Activated T-helper 1 cell treated with Interleukin-2 at 50 U/mL for 16 hours (primary cell): ENCODE results near the gene SLC16A11.
"Not testable (repeated sequence)": the region's sequence is repeated elsewhere in the genome, so short reads cannot be mapped to it uniquely, and the experiment has no call there.

Experiments
- DNase-seq: peaks from one replicate; pipeline ENCODE4 v3.0.0-alpha.2; 2020; ENCODE audit warnings: low read depth

Gene SLC16A11

DNA sequence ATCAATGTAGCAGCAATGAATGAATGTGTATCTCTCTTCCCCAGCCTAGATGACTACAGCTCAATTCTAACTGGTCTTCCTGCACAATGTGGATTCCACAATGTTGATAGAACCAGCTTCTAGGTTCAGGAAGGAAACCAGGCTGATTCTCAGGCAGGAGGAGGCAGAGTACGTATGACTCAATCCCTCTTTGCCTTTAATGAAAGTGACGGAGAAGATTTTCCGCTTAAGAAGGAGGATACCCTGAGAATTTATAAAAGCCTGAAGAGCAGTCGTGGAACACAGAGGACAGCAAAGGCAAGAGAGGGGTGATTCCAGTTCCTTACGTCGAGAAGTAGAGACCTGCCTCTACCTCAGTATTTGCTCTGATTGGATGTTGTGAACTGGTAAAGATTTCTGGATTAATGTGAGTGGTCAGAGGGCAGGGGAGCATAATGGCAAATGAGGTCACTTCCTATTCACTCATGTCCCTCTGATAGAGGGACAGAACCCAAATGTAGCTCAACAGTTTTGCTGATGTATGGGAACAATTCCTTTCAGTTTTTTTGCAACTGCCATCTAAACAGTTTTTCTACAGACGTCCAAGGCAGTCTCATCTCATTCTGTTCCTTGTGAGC, 15.0 kb upstream of the SLC16A11 start:
- DNase-seq, result no peak

DNA sequence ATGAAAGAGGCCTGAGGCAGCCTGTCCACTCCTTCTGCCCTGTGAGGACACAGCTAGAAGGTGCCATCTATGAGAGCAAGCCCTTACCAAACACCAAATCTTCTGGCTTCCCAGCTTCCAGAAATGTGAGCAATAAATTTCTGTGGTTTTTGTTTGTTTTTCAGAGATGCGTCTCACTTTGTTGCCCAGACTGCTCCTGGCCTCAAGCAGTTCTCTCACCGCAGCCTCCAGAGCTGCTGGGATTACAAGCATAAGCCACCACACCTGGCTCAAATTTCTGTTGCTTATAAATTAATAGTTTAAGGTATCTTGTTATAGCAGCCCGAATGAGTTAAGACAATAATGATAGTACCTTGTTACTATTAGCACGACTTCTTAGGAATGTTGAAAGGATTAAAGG, 12.5 kb upstream of the SLC16A11 start:
- DNase-seq, result no peak

DNA sequence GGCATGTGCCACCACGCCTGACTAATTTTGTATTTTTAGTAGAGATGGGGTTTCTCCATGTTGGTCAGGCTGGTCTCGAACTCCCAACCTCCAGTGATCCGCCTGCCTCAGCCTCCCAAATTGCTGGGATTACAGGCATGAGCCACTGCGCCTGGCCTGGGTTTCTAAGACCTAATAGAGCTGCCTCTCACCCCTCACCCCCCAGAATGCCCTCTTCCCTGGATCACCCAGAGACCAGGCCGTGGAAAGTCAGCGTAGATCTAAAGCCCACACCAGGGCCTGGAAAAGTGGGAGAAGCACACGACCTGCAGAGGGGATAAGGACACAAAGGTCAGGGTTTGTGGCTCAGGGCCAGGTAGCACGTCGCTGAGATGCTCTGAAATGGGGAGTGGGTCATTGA, 6.7 kb upstream of the SLC16A11 start:
- not testable (repeated sequence) for DNase-seq

DNA sequence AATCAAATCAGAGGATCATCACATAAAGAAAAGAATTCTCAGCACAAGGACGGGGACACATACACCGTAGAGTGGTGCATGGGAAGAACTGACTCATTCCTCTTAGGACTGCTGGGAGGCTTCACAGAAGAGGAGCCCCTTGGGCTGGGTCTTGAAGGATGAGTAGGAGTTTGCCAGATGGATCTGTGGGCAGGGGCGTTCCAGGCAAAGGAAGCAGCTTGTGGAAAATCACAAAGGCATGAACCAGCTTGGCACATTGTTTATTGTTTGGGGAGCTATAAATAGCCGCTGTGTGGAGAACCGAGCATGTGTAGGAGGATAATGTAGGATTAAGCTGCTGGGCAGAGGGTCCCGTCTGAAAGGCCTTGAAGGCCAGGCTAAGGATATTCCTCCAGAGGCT, 5.1 kb upstream of the SLC16A11 start:
- DNase-seq, result no peak

DNA sequence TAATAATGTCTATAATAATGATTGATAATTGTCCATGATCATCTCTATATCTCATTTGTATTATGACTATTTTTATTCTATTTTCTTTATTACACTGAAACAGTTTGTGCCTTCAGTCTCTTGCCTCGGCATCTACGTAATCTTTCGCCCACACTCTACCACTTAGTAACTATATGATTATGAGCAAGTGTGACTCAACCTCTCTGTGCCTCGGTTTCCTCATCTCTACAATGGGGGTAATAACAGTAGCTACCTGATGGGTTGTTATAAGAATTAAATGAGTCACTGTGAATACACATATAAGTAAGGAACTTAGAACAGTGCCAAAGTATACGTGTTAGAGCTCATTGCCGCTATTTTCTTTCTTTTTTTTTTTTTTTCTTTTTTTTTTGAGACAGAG, 3.7 kb upstream of the SLC16A11 start:
- no peak for DNase-seq

DNA sequence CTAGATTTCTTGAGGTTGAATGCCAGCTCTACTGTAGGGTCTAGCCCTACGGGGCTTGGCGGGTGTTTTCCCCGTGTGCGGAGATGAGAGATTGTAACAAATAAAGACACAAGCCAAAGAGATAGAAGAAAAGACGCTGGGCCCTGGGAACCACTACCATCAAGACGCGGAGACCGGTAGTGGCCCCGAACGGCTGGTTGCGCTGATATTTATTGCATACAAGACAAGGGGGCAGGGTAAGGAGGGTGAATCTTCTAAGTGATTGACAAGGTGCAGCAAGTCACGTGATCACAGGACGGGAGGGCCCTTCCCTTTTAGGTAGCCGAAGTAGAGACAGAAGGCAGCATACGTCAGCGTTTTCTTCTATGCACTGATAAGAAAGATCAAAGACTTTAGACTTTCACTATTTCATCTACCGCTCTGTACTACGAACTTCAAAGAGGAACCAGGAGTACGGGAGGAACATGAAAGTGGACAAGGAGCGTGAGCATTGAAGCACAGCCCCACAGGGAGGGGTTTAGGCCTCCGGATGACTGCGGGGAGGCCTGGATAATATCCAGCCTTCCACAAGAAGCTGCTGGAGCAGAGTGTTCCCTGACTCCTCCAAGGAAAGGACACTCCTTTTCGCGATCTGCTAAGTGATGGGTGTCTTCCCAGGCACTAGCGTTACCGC, 3.0 kb upstream of the SLC16A11 start:
- peak; percentile 58 for DNase-seq

DNA sequence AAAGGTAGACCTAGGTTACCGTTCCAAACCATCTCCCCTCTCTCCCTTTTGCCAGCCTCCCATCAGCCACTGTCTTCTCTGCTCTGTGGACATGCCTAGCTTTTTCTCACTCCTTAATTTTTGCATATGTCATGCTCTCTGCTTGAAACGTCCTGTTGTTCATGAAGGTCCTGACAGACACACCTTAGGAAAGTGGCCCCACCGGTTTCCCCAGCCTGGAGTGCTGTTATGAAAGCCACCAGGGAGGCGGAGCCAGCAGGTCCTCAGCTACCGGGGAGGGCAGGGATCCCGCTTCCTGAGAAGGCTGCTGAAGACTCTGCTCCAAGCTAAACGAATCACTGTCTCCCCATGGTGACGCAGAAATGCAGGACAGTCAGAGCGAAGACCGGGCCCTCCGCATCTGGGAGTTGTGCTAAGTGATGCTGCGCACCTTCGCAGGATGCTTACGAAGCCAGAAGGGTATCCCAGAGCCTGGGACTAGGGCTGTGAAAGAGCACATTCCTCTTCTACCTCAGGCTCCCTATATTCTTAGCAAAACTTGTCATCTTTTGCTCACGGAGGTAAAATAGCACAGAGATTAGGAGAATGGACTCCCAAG, 2.3 kb upstream of the SLC16A11 start:
- DNase-seq, result peak; percentile 31

DNA sequence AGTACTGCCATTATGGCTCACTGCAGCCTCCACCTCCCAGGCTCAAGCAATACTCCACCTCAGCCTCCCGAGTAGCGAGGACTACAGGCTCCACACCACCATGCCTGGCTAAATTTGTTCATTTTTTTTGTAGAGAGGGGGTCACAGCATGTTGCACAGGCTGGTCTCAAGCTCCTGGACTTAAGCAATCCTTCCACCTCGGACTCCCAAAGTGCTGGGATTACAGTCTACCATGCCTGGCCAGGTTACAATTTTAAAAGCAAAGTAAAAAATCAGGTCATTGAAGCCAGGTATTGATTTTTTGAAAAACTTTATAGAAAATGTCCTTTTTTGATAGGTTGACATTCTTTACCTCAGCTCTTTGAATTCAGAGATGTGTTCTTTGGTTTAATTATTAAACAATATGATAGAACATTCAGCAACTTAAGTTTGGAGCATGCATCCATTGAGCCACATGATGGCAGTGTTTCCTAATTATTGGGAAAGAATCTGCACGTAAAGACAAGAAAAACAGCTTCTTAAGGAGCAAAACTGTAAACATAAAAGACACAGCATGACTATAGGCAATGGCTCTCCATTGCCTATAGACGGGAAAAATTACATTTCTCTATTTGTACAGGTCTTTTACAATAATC, 1.7 kb upstream of the SLC16A11 start:
- no peak for DNase-seq

DNA sequence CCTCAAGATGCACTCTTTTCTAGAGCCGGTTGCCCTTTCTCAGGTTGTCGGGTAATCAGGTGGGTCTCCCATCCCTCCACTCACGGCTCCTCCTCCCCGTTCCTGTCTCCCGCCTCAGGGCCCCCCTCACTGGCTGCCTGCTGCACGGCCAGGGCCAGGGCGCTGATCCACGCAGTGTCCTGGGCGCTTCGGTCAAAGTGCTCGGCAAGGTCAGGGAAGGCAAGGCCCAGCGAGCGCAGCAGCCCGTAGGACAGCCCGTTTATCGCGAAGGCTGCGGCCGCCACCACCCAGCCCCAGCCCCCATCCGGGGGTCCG, 753 bp downstream of the SLC16A11 start:
- no peak for DNase-seq

DNA sequence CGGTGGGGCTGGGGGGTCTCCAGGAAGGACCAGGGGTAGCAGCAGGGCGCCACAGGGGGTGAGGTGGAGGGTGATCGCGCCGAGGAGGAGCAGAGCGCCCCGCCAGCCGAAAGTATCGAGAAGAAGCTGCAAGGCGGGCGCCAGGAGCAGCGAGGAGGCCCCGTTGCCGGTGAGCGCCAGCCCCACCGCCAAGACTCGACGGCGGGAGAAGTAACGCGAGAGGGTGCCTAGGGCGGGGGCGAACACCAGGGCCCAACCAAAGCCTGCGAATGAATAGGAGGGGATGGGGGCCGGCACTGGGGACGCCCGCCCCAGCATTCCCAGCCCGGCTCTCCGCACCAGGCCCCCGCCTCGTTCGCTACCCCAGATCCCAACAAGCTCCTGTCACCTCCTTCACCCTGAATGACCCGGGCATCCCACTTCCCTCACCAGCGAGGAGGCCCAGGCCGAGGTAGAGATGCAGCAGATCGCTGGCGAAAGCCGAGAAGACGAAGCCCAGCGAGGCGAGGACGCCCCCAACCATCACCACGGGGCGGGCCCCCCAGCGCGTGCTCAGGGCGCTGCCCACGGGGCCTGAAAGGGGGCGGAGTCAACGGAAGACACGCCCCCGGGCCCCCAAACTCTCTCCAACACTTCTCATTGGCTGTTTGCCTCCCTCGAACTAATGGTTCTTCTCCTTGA, 1.3 kb downstream of the SLC16A11 start:
- DNase-seq, result no peak

DNA sequence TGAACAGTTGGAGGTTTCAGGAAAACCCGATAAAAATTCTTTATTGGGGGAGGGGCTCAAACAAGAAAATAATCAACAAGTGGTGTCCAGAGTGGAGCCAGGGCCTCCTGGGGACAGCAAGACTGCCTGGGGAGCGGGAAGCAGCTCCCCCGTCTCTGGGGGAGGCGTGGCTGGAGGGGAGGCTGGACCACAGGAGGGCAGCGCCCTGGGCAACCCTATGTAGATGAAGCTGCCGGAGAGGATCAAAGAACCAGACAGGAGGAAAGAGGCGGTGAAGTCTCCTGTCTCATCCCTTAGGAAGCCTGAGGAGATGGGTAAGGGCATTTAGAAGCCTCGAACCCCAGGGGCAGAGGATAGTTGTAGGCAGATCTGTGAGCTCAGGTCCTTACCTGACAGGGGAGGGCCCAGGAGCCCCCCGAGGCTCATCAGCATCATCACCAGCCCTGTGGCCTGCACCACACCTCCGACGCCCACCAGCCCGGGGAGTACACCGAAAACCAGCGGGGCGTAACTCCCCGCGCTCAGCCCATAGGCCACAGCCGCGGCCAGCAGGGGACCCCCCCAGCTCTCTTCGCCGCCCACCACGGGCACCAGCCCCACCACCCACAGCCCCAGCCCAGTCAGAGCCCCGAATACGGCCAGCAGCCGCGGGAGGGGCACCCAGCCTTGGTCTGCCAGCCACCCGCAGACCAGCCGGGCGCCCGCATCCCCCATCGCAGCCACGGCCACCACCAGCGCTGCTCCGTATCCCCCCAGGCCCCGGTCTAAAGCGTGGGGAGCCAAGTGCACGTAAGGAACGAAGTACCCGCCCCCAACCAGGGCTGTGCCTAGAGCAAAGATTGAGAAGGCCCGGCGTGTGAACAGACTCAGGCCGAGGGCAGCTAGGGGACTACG, 2.0 kb downstream of the SLC16A11 start:
- DNase-seq, result peak; percentile 20

DNA sequence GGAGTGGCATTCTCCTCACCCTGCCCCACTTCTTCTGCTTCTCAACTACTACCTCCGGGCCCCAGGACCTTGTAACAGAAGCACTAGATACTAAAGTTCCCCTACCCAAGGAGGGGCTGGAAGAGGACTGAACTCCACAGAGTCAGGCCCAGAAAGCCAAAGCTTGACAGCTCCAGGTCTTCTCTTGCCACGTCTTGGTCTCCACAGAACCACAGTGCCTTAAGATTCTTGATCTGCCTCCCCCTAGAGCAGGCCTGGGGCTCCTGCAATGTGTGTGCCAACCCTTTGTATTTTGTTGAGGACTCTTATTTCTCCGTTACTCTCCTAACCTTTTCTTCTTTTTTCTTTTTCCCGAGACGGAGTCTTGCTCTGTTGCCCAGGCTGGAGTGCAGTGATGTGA, 4.1 kb downstream of the SLC16A11 start:
- DNase-seq, result no peak

DNA sequence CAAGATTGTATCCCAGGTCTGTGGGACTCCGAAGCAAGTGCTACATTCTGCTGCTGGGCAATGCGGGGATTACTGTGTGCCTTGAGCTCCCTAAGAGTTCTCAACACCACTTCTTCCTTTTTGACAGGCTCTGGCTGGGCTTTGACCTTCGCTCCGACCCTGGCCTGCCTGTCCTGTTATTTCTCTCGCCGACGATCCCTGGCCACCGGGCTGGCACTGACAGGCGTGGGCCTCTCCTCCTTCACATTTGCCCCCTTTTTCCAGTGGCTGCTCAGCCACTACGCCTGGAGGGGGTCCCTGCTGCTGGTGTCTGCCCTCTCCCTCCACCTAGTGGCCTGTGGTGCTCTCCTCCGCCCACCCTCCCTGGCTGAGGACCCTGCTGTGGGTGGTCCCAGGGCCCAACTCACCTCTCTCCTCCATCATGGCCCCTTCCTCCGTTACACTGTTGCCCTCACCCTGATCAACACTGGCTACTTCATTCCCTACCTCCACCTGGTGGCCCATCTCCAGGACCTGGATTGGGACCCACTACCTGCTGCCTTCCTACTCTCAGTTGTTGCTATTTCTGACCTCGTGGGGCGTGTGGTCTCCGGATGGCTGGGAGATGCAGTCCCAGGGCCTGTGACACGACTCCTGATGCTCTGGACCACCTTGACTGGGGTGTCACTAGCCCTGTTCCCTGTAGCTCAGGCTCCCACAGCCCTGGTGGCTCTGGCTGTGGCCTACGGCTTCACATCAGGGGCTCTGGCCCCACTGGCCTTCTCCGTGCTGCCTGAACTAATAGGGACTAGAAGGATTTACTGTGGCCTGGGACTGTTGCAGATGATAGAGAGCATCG, 5.6 kb downstream of the SLC16A11 start:
- DNase-seq, result no peak

DNA sequence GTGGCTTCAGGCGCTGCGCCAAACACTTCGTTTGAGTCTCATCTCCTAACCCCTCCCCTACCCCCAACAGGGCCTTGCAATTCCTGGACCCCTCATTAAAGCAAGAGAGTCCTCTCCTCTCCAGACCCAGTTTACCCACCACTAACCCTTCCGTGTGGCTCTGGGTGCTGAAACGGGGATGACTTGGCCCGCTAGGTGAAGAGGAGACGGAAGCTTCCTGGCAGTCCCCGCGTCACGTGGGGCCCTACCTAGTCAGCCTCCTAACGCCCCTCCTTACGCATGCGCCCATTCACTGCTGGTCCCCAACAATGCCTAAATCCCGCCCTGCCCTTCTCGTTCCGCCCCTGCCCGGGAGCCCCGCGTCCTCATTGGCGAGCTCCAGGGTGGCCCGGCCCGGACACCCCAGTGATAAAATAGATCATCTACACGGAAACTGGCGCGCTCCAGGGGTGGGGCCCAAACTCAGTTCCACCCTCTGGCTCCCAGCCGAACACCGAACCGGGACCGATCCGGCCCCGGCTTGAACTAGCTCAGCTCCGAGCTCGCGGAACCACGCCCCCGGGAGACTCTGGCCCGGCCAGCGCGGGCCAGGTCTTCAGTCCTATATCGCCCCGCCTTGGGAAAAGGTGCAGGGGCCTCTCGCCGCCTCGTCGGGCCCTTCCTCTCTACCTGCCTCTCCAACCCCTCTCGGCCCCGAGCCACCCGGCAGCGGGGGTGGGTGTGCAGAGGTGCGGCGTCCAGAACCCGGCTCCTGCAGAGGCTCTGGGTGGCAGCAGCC, 8.1 kb downstream of the SLC16A11 start, which contains the start of gene SLC16A13:
Gene SLC16A13 (plus strand): TSS at position 425 of the 778 bp plus-strand sequence. CDS start 368 bp downstream, outside the sequence.
- peak; percentile 97 for DNase-seq

DNA sequence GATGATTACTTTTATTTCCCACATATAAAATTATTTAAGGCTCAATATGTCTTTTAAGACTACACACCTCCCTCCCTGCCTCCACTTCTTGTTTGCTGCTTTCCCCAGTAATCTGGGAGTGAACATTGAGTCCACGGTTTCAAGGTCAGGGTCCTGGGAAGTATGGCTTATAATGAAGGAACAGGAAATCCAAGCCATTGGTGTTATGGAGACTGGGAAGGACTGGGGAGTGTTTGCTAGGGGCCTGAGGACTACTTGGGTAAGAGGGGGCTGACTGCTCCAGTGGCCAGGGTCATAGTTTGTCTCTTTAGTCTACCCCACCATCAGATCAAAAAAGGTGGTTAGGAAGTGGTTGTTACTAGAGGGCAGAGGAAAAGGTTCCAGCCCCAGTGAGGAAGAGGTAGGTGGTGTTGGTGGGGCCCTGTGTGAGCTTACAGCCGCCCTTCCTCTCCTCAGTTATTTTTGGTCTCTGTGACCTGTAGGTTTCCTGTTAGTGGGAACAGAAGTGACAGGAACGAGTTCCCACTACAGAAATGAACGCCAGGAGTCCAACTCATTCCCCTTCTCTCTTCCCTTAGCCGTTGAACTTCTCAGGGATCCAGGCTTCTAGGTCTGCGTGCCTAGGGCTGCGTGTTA, 8.8 kb downstream of the SLC16A11 start:
- DNase-seq, result no peak

DNA sequence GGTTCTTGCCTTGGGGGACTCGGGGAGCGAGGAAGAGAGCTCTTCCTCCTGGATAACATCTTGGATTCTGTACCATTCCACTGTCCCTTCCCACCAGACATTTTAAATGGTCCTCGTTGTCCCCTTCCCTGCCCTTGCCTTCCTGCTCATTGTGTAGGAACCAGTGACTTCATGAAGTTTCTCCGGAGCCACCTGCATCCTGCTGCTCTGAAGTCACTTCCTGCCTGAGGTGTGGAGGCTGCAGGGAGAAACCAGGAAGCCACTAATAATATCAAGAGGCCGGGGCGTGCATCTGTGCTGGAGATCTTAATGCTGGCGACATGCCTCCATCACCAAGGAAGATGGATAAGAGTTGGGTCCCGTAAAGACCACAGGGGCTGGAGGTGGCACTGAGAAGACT, 14.2 kb downstream of the SLC16A11 start:
- DNase-seq, result no peak

DNA sequence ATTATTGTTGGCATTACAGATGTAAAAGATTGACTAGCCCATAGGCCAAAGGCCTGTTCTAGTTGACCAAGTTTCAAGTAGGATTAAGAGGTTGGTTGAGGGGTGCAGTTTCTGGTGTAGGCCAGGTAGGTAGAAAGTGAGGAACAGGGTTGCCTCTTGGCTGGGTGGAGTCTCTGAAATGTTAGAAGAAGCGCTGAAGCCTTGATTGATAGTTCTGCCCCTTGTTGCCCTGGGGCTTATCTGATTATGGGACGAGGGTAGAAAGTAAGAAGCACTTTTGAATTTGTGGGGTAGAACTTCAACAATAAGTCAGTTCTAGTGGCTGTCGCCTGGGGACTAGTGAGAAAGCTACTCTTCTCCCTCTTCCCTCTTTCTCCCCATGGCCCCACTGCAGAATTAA, 14.8 kb downstream of the SLC16A11 start:
- DNase-seq, result no peak

DNA sequence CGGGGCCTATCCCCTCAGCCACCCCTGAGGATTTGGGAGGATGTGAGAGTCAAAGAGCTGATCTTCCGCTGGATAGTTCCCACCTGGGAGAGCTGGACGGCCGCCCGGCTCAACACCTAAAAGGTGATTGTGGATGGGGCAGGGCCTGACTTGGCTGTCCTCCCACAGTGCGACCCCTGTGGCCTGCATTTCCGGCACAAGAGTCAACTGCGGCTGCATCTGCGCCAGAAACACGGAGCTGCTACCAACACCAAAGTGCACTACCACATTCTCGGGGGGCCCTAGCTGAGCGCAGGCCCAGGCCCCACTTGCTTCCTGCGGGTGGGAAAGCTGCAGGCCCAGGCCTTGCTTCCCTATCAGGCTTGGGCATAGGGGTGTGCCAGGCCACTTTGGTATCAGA, 16.6 kb downstream of the SLC16A11 start:
- DNase-seq, result no peak

DNA sequence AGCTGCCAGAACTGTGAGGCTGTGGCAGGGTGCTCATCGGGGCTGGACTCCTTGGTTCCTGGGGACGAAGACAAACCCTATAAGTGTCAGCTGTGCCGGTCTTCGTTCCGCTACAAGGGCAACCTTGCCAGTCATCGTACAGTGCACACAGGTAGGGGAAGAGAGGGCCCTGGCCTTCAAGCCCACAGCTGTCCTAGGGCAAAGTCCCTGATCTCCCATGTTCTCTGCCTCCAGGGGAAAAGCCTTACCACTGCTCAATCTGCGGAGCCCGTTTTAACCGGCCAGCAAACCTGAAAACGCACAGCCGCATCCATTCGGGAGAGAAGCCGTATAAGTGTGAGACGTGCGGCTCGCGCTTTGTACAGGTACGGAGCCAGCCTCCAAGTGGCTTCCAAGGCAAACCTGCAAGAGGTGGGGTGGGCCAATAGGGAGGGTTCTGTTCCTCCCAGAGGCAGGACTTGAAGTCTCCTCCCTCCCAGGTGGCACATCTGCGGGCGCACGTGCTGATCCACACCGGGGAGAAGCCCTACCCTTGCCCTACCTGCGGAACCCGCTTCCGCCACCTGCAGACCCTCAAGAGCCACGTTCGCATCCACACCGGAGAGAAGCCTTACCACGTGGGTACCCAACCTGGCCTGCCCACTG, 17.3 kb downstream of the SLC16A11 start:
- DNase-seq, result no peak
